Tibial artery (tissue), 4 donors: ENCODE measurements around the gene MUC12.
"Not testable (repeated sequence)": the region's sequence is repeated elsewhere in the genome, so short reads cannot be mapped to it uniquely, and the experiment has no call there.

ENCODE experiments used
- DNase-seq, 2 donors: peaks; one replicate each; pipeline ENCODE4 v3.0.0-alpha.2; 2019
- H3K27ac ChIP-seq, 2 donors: fragments of 200-600 bp; sonication (generic) in 1 of 2; 1 replicate in 1 of 2; 2 replicates in 1 of 2; pipeline ENCODE4 v1.5.1; 2018 to 2019; ENCODE audit warnings: mild to moderate bottlenecking in 1 of 2
- H3K27me3 ChIP-seq, 2 donors: fragments of 200-600 bp; sonication (generic) in 1 of 2; one replicate each; pipeline versions ENCODE4 v1.5.1 to v1.6.0; 2016 to 2019
- H3K36me3 ChIP-seq, 3 donors: fragments of 200-600 bp; sonication (generic) in 2 of 3; one replicate each; pipeline ENCODE4 v1.5.1; 2016 to 2019; ENCODE audit warnings: mild to moderate bottlenecking in 2 of 3
- H3K4me1 ChIP-seq, 4 donors: fragments of 200-600 bp; sonication (generic) in 2 of 4; 1 replicate in 3 of 4; 2 replicates in 1 of 4; pipeline ENCODE4 v1.5.1; 2016 to 2019
- H3K4me3 ChIP-seq, 2 donors: fragments of 200-600 bp; sonication (generic) in 1 of 2; 1 replicate in 1 of 2; 2 replicates in 1 of 2; pipeline ENCODE4 v1.5.1; 2018 to 2019; ENCODE audit warnings: mild to moderate bottlenecking in 2 of 2
- H3K9me3 ChIP-seq, 3 donors: fragments of 200-600 bp; sonication (generic) in 1 of 3; one replicate each; pipeline ENCODE4 v1.5.1; 2016 to 2019
- CTCF ChIP-seq, 2 experiments: fragments of 200-600 bp in 1 of 2; fragments of 450-650 bp in 1 of 2; IDR thresholded peaks; one replicate each; pipeline ENCODE4 v1.5.1; 2017 to 2019; ENCODE audit warnings: antibody characterized with exemption in 2 of 2, mild to moderate bottlenecking in 1 of 2, moderate library complexity in 1 of 2
- intact Hi-C: fragments of 100-400 bp; cut with DNase I; formaldehyde crosslinking; loops from one replicate; pipeline ENCODE4 v1.15.0; 2023; ENCODE audit warnings: low total_unique reads

MUC12 gene

GRCh38 chr7:100969066-100969615 lies at the start of gene MUC12:
Gene MUC12 (plus strand): TSS chr7:100969565. CDS start chr7:100969623, 58 bp downstream.
- DNase-seq: no peak
- Histone ChIP-seq H3K9me3 (no peaks in the 10 kb centered on the region), H3K27me3 (peaks cover 6 to 76% of the 10 kb centered on the region in 2 donors), H3K4me3 (no peak within 1 kb of the TSS), H3K27ac (no peak within 1 kb of the TSS), H3K4me1 (peaks cover 0 to 19% (median 14%) of the 10 kb centered on the region in 4 donors), H3K36me3 (no peaks in the 10 kb centered on the region)
- TF ChIP-seq CTCF (IDR thresholded peaks at IDR 0.05): no peak
- intact Hi-C loops: no loop called here

GRCh38 chr7:100919779-100920437 lies 49.5 kb upstream of the MUC12 start:
- H3K9me3 ChIP-seq, H3K4me1 ChIP-seq, H3K27ac ChIP-seq, H3K36me3 ChIP-seq, DNase-seq, H3K4me3 ChIP-seq, intact Hi-C loops: not testable (repeated sequence)
- H3K27me3 ChIP-seq: peaks cover 0 to 28% of the 10 kb centered on the region in 2 donors

- intact Hi-C loops: no loop called here
- no peaks in the 10 kb centered on the region for H3K36me3 ChIP-seq
- H3K27me3 ChIP-seq: peaks cover 0 to 21% of the 10 kb centered on the region in 2 donors
- no peak overlapping the region for H3K4me3 ChIP-seq
- H3K9me3 ChIP-seq: no peaks in the 10 kb centered on the region
- no peak overlapping the region for H3K27ac ChIP-seq
- TF ChIP-seq CTCF (IDR thresholded peaks at IDR 0.05): no peak
- H3K4me1 ChIP-seq: no peaks in the 10 kb centered on the region
- no peak for DNase-seq
These were observed 48.3 kb upstream of the MUC12 start for GRCh38 chr7:100921039-100921438.

- H3K27ac ChIP-seq, H3K36me3 ChIP-seq, H3K27me3 ChIP-seq, DNase-seq, intact Hi-C loops, H3K4me3 ChIP-seq, H3K9me3 ChIP-seq, H3K4me1 ChIP-seq: not testable (repeated sequence)
These were observed 45.7 kb upstream of the MUC12 start for GRCh38 chr7:100923616-100924015.

- no peak for TF ChIP-seq CTCF (IDR thresholded peaks at IDR 0.05)
- Histone ChIP-seq H3K27ac (no peak overlapping the region), H3K36me3 (no peaks in the 10 kb centered on the region), H3K4me3 (no peak overlapping the region), H3K4me1 (peaks cover 0 to 4% (median 0%) of the 10 kb centered on the region in 4 donors), H3K27me3 (no peaks in the 10 kb centered on the region), H3K9me3 (no peaks in the 10 kb centered on the region)
- no peak for DNase-seq
- intact Hi-C loops: no loop called here
These were observed 39.6 kb upstream of the MUC12 start for GRCh38 chr7:100929808-100930174.

GRCh38 chr7:100933734-100934133 lies 35.6 kb upstream of the MUC12 start:
- no peak overlapping the region for H3K27ac ChIP-seq
- H3K4me1 ChIP-seq: peaks cover 0 to 4% (median 0%) of the 10 kb centered on the region in 4 donors
- no peaks in the 10 kb centered on the region for H3K36me3 ChIP-seq
- intact Hi-C loops: no loop called here
- H3K4me3 ChIP-seq: no peak overlapping the region
- DNase-seq: no peak
- TF ChIP-seq CTCF (IDR thresholded peaks at IDR 0.05): no peak
- no peaks in the 10 kb centered on the region for H3K9me3 ChIP-seq
- H3K27me3 ChIP-seq: no peaks in the 10 kb centered on the region

GRCh38 chr7:100935381-100935780 lies 34.0 kb upstream of the MUC12 start:
- H3K27me3 ChIP-seq, H3K4me3 ChIP-seq, H3K4me1 ChIP-seq, DNase-seq, H3K9me3 ChIP-seq, intact Hi-C loops, H3K36me3 ChIP-seq, H3K27ac ChIP-seq: not testable (repeated sequence)

GRCh38 chr7:100936167-100936566 lies 33.2 kb upstream of the MUC12 start:
- DNase-seq, H3K36me3 ChIP-seq, H3K9me3 ChIP-seq, H3K27me3 ChIP-seq, H3K4me1 ChIP-seq, intact Hi-C loops, H3K4me3 ChIP-seq, H3K27ac ChIP-seq: not testable (repeated sequence)
